A549 (cell line): Measurements from ENCODE around the gene HS6ST2.

Experiments used
- BHLHE40 ChIP-seq: IDR thresholded peaks from 2 replicates; pipeline ENCODE4 v1.6.1; 2012; ENCODE audit warnings: low read depth, low read length, inconsistent platforms
- CTCF ChIP-seq: fragments of >200 bp; sonication (Bioruptor Twin); formaldehyde crosslinking; IDR thresholded peaks from 3 replicates; pipeline ENCODE4 v1.5.1; 2016
- HEYL ChIP-seq: fragments of 250-450 bp; sonication (Bioruptor Pico); IDR thresholded peaks from 2 replicates; pipeline ENCODE4 v1.8.0; 2021; ENCODE audit warnings: mild to moderate bottlenecking, moderate library complexity
- JUNB ChIP-seq: fragments of >200 bp; sonication (Bioruptor Twin); formaldehyde crosslinking; IDR thresholded peaks from 2 replicates; pipeline ENCODE4 v1.6.1; 2016
- KDM5A ChIP-seq: fragments of 200-600 bp; sonication (generic); IDR thresholded peaks from 2 replicates; pipeline ENCODE4 v1.6.1; 2016; ENCODE audit warnings: antibody characterized with exemption, mild to moderate bottlenecking
- MAX ChIP-seq: IDR thresholded peaks from 2 replicates; pipeline ENCODE4 v1.6.1; 2012
- NPAS2 ChIP-seq: fragments of 250-450 bp; sonication (Bioruptor Pico); IDR thresholded peaks from 2 replicates; pipeline ENCODE4 v1.8.0; 2022; ENCODE audit warnings: mild to moderate bottlenecking, moderate library complexity, borderline replicate concordance
- PBX3 ChIP-seq: IDR thresholded peaks from 2 replicates; pipeline ENCODE4 v1.6.1; 2012
- POLR2AphosphoS2 ChIP-seq: conservative IDR thresholded peaks from 2 replicates; pipeline ENCODE4 v1.6.1; 2012; ENCODE audit warnings: low read length, improper control_type of control experiment, inconsistent platforms
- RARB ChIP-seq: fragments of 250-450 bp; sonication (Bioruptor Pico); IDR thresholded peaks from 2 replicates; pipeline ENCODE4 v1.8.0; 2021; ENCODE audit warnings: mild to moderate bottlenecking, moderate library complexity
- RFX5 ChIP-seq: fragments of 450-650 bp; IDR thresholded peaks from 2 replicates; pipeline ENCODE4 v1.7.1; 2014; ENCODE audit warnings: antibody characterized with exemption, mild to moderate bottlenecking, moderate library complexity
- RNF2 ChIP-seq: fragments of 200-600 bp; sonication (generic); IDR thresholded peaks from 2 replicates; pipeline ENCODE4 v1.6.1; 2016; ENCODE audit warnings: low read depth, mild to moderate bottlenecking, antibody characterized with exemption, moderate library complexity, borderline replicate concordance
- ZNF302 ChIP-seq: fragments of 250-450 bp; sonication (Bioruptor Pico); IDR thresholded peaks from 2 replicates; pipeline ENCODE4 v1.9.0; 2021; ENCODE audit warnings: inconsistent platforms, mild to moderate bottlenecking, moderate library complexity

DNA sequence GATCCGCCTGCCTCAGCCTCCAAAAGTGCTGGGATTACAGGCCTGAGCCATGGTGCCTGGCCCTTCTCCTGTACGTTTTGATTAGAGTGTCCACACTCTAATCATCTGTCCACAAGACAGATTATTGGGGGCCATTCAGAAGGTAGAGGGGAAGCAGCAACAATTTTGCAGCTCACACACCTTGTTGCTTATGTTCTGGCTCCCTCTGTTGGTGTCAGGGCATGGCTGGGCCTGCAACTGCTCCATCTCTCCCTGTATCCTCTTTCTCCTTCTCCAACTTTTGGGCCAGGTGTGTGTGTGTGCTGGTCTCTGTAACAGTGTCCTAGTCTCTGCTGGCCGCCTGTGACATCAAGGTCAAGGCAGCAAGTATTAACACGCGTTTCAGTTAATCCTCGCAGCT, 344.1 kb downstream of the HS6ST2 start:
- TF ChIP-seq CTCF (no peak), KDM5A (no peak), MAX (no peak), BHLHE40 (no peak), POLR2AphosphoS2 (no peak), JUNB (no peak), HEYL (CRISPR knock-in tag) (no peak), ZNF302 (CRISPR knock-in tag) (no peak), RARB (CRISPR knock-in tag) (no peak), RFX5 (no peak), RNF2 (no peak), PBX3 (no peak), NPAS2 (CRISPR knock-in tag) (no peak)
